Activated naive CD4-positive, alpha-beta T cell treated with Interleukin-2 at 50 U/mL for 16 hours (primary cell): ENCODE measurements around the gene ASCL4.

ENCODE experiments used
- DNase-seq: peaks from one replicate; pipeline ENCODE4 v3.0.0-alpha.2; 2020

Gene ASCL4

DNA sequence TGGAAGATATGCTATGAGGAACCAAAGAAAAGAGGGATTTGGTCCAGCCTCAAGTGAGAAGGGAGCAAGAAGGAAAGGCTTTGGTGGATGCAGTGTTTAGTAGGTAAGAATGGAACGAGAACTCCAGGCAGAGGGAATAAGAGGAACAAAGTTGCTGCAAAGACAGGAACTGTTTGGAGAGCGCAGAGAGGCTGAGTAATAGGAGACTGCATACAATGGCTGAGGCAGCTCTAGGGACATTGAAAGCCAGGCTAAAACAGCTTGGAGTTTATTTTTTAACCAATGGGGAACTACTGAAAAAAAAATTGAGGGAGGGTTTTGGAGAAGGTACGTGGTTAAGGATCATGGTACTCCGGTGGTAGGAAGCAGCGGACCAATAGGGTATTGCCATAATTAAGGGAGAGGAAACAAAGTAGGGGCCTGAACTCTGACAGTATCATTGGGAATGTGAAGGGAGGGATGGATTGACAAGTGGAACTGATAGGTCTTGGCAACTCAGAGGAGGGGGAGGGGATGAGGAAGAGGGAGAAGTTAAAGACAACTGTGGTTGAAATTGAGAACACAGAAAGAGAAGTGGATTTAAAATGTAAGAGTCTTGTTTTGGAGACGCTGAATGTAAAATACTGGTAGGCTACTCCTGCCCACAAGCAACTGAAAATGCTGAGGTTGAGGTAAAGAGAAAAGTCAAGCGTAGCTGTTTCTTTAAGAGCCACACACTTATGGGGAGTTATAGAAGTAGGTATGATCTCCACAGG is 4.8 kb downstream of the ASCL4 start:
- DNase-seq = no peak

DNA sequence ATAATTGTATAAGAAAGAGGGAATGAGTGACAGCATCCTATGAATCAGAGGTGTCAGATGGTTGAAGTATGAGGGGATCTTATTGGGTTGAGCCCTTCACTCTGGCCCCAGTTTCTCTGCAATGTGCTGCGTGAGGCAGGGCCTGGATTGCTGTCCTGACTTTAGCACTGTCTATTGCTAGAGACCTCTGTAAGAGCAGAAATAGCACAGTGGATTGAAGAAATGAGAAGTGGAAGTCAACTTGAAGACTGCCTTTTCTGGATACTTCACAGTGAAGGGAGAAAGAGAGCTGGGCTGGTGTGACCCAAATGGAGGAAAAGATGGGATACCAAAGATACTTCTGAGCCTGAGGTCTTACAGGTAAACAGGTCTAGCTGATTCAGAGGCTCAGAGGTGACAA is 5.8 kb downstream of the ASCL4 start:
- no peak for DNase-seq

DNA sequence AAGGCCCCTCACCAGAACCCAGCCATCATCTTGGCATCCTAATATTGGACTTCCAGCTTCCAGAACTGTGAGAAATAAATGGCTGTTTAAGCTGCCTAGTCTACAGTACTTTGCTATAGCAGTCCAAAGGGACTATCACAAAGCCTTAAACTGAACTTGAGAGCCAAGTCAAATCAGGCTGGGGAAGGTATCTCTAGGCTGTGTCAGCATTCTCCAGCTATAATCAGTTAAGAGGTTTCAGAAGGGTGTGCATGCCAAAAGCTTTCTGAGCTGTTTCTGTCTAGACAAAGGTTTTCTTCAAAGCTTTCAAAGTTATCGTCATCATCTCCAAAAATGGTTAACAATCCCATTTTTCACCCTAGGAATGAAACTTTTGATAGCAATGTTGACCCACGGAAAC is 7.6 kb downstream of the ASCL4 start:
- no peak for DNase-seq

DNA sequence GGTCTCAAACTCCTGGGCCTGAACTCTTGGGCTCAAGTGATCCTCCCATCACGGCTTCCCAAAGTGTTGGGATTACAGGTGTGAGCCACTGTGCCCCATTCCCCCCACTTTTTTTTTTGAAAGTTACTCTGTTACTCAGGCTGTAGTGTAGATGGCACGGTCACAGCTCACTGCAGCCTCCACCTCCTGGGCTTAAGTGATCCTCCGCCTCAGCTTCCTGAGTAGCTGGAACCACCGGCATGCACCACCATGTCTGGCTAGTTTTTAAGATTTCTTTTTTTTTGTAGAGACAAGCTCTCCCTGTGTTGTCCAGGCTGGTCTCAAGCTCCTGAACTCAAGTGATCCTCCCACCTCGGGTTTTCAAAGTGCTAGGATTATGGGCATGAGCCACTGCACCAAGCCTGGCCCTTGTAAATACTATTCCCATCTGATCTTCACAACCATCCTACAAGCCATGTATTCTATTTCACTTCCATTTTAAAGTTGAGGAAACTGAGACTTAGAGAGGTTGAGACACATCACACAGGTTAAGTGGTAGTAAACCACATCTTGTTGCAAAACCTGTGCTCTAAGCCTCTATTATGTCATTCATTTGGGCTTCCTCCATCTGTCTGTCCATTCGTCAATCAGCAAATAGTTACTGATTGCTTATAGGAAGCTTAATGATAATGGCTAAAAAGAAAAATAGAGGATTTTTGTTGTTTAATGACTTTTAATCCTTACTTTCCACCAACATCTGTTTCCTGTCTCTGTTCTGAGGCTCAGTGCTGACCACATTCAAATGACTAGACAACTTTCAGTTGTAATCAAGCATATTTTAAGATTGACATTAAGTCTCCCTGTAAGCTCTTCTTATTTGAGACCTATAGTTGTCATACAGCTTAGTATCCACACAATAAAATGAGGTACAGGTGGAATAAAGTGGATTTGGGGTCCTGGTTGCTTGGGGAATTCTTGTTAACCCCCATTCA is 9.2 kb downstream of the ASCL4 start:
- no peak for DNase-seq

DNA sequence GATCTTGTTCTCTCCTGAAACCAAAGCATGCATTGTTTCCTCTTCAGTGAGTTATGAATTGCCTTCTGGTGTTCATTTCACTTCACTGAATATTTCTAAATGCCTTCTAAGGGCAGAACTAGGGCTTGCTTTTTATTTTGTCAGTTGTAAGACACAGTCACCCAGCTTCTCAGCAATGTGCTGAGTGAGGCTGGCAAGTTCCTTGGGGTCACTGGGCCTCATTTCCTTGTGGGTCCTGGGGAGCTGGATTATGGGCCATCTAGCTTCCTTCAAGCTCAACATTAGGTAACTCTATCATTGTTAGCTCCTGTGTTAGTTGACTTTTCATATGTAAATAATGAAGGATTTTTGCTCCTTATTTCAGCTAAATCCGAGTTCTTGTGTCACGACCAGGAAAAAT is 13.8 kb downstream of the ASCL4 start:
- no peak for DNase-seq

DNA sequence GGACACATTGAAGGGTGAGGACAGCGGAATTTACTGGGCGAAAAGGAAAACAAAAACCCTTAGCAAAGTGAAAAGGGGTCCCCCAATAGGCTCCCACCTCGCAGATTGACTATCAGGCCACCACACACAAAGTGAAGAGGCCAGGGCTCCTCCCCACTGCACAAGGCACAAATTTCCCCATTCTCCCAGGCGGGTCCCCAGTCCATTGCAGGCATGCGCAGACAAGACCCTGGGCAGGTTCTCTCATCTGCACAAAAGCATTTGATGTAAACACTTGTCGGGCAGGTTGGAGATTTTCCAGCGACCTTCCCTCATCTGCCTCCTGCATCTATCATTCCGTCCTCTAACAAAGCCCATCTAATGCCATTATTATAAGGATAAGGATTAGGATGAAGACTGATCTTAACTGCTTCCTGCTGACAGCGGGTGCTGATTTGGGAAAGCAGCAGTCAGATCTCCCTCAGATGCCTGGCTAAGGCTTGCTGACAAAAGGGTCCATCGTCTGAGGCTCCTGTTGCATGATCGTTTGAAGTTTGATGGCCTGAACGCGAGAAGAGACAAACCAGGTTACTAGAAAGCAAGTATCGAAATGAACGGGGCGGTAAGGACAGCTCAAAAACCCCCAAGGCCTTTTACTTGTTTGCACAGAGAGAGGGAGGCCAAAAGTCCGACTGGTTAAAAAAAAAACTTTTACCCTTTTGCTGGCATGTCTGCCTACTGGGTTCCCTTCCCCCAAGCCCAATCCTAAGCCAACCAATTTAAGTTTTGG is 14.4 kb downstream of the ASCL4 start:
- DNase-seq = no peak

DNA sequence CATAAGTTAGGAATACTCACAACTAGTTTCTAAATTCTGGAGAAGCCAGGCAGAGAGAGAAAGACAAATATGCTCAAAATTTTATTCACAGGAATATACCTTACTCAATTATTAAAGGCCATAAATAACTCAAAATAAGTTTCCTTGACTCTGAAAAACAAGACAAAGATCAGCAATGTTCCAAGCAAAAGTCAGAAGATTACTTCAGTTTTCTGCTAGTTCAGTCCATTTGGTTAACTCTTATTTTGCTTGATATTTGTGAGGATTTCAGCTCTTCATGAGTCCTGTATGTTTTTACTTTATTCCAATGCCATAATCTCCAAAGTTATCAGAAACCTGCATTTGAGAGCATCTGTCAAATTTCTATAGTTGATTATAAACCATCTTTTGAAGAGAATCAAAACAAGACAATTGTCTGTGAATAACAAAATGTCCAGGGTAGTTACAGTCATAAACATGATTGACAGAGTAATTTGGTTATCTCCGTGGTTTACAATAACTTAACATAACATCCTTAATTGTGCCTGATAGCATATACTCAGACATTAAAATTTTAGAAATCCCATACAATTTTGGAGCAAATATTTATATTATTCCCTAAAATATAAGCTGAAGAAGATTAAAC is 17.1 kb downstream of the ASCL4 start:
- DNase-seq = no peak

DNA sequence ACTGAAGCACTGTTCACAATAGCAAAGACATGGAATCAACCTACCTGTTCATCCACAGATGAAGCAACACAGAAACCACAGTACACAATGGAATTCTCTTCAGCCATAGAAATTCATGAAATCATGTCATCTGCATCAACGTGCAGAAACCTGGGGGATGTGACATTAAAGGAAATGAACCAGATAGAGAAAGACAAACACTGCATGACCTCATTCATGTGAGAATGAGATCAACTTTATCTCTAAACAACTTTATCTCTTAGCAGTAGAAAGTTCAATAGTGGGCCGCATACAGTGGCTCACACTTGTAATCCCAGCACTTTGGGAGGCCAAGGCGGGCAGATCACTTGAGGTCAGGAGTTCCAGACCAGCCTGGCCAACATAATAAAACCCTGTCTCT is 19.9 kb downstream of the ASCL4 start:
- DNase-seq = no peak

DNA sequence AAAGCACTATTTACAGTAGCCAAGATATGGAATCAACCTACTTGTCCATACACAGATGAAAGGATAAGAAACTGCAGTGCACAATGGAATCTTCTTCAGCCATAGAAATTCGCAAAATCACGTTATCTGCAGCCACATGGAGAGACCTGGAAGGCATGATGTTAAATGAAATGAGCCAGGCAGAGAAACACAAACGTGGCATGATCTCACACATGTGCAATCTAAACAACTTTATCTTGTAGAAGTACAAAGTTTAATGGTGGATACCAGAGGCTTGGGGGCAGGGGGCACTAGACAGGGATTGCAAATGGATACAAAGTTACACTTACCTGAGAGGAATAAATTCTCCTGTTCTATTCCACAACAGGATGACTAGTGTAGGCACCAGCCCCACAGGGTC is 24.1 kb downstream of the ASCL4 start:
- DNase-seq = no peak

DNA sequence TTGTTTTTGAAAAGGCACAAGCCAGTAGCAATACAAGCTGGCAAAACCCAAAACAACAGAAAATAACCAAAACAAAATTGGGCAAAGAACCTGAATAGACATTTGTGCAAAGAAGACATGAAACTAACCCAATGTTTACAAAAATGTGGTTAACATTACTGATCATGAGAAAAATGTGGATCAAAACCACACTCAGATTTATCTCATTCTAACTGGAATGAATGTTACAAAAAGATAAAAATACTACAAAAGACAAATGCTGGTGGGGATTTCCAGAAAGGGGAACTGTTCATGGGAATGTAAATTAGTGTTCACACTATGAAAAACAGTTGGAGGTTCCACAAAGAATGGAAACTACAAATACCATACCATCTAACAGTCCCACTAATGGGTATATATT is 26.6 kb downstream of the ASCL4 start:
- DNase-seq = no peak

DNA sequence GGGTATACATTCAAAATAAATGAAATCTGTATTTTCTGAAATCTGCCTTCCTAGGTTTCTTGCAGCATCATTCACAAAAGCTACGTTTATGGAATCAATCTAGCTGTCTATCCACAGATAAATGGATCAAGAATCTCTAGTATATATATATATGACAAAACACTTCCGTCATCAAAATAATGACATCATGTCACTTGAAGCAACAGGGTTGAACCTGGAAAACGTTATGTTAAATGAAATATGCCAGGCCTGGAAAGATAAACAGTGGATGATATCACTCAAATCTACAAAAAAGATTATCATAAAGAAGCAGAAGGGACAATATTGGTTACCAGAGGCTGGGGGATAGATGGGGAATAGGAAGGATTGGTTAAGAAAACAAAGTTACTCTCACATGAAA is 28.6 kb downstream of the ASCL4 start:
- no peak for DNase-seq

DNA sequence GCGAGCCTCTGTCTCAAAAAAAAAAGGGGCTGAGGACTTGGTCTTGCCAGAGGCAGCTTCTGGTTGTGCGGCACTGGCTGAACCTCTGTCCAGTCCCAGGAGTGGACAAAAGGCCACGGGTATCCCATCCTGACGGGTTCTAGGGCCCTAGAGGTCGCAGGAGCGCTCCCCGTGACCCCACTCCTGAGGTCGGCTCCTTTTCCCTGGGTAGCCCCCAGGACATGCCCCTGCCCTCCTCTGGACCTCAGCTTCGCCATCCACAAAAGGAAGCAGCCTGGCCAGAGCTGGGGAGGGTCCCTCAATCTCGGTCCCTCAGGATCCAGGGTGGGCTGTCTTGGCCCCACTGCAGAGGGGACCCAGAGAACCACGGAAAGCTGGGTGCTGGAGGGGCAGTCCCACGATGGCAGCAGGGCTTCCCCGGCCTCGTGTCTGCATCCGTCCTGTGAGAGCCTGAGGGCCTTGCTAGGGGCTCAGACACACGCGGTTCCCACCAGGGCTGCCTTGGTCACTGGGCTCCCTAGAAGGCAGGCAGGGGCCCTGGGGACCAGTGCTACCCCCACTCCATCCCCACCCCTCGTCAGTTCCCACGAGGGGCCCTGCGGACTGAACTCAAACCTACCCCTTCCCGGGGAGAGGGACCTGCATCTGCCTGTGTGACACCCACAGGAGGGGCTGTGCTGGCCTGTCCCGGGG is 31.1 kb downstream of the ASCL4 start:
- DNase-seq = no peak

DNA sequence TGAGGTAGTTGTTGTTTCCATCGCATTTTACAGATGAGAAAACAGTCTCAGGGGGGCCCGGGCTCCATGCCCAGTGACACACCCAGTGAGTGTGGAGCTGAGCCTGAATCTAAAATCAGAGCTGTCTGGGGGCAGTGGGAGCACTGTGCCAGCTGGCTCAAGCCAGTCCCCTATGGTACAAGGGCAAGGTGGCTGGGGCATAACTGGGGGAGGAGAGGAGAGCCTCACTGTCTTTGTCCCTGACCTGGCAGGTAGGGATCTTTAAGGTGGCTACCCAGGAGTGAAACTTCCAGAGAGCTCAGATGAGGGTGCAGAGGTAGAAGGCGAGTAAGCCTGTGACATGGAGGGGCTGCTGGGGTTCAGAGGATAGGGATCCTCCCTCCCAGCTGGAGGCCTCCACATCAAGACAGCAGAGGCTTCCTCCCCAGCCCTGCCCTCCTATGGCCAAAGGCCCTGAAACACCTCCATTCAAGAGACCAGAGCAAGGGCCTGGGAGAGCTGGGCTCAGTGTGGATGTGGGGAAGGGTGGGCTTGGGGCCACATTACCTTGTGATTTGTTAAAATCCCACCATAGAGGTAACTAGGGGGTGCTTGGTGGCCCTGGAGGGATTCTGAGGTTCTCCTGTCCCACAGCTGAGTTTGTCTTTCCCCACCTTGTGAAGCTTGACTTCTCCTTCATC is 33.1 kb downstream of the ASCL4 start:
- DNase-seq = no peak

DNA sequence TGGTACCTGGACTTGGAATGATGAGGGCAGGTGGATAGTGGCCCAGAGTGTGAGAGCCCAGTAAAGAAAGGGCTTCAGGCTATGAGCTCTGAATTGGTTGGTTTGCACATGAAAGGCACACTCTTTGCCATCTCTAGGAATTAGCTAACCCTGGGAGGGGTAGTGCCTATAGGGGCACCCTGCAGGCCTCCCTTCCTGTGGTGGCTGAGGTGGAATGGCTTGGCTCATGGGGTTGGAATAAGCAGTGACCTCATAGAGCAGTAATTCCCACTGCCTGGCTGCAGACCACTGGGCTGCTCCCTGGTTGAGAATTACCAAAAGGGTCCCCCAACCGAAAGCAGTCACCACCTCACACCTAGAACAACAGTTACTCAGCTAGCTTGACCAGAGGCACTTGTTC is 42.7 kb downstream of the ASCL4 start:
- no peak for DNase-seq

DNA sequence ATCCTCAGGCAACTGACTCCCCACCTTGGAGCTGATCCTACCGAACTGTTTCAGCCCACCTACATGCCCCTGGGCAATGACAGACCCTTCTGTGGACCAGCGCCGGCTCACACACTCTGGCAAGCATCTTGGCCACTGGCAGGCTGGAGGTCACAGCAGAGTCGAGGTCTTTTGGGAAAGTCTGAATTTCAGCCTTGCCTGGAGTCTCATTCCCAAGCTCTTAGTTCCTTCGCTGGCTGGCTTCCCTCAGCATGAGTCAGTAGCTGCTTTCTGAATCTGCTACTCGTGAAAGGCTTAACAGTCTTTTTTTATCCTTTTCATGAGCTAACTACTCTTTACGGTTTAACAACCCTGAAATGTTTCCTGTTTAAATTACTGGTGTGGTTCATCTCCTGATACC is 44.5 kb downstream of the ASCL4 start:
- no peak for DNase-seq

DNA sequence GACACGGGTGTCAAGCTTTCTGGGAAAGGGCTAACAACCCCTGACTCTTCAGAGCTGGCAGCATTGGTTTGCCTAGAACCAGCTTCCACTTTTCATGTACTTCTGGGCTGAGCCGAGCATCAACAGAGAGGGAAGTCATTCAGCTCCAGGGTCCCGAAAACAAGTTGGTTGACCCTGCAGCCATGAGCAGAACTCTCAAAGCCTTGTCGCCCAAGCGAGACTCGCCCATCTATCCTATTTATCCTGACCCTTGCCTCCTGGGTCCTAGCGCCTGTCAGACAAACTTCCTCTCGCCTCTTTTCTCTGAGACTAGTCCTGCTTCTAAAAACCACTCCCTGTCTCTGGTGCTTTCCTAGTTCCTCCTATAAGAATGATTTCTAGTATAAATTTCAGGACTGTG is 47.9 kb downstream of the ASCL4 start:
- no peak for DNase-seq
